Neuronal stem cell (in vitro differentiated cells): ENCODE results near the gene RAB3GAP1.

Source experiments
- DNase-seq: peaks from one replicate; pipeline ENCODE4 v3.0.0-alpha.2; 2013; ENCODE audit warnings: low spot score
- H2AFZ ChIP-seq: one replicate; pipeline ENCODE4 v1.6.1; 2013; ENCODE audit warnings: mild to moderate bottlenecking, low read length, inconsistent platforms
- H2AK5ac ChIP-seq: 2 replicates; pipeline ENCODE4 v1.6.1; 2013; ENCODE audit warnings: low read depth, mild to moderate bottlenecking, inconsistent platforms, low read length, moderate library complexity, mixed read lengths
- H2BK120ac ChIP-seq: 2 replicates; pipeline ENCODE4 v1.6.1; 2013; ENCODE audit warnings: low read depth, mild to moderate bottlenecking, inconsistent platforms, low read length, moderate library complexity, mixed read lengths
- H2BK12ac ChIP-seq: one replicate; pipeline ENCODE4 v1.6.1; 2013; ENCODE audit warnings: low read length, inconsistent platforms
- H2BK15ac ChIP-seq: 2 replicates; pipeline ENCODE4 v1.6.1; 2013; ENCODE audit warnings: mild to moderate bottlenecking, low read length, inconsistent platforms, mixed read lengths
- H2BK5ac ChIP-seq: one replicate; pipeline ENCODE4 v1.6.1; 2013; ENCODE audit warnings: inconsistent platforms, mild to moderate bottlenecking, low read length, moderate library complexity
- H3K14ac ChIP-seq: one replicate; pipeline ENCODE4 v1.6.1; 2013; ENCODE audit warnings: low read length, inconsistent platforms
- H3K18ac ChIP-seq: 2 replicates; pipeline ENCODE4 v1.6.1; 2013; ENCODE audit warnings: low read length, inconsistent platforms
- H3K23ac ChIP-seq: 2 replicates; pipeline ENCODE4 v1.6.1; 2013; ENCODE audit warnings: low read depth, mild to moderate bottlenecking, mixed read lengths, low read length, inconsistent platforms; ENCODE audit not compliant: poor library complexity
- H3K27ac ChIP-seq: replicated peaks from 3 replicates; pipeline ENCODE4 v1.5.1; 2013; ENCODE audit warnings: low read length, inconsistent platforms
- H3K27me3 ChIP-seq, 3 experiments: 2 replicates each; pipeline ENCODE4 v1.6.1; 2013; ENCODE audit warnings: low read length in 3 of 3, mild to moderate bottlenecking in 2 of 3, inconsistent platforms in 1 of 3, low read depth in 1 of 3, mixed read lengths in 1 of 3, moderate library complexity in 1 of 3; ENCODE audit not compliant: control insufficient read depth in 3 of 3, insufficient read depth in 3 of 3
- H3K36me3 ChIP-seq, 2 donors: replicated peaks in 1 of 2; 2 replicates each; pipeline ENCODE4 v1.6.1; 2013; ENCODE audit warnings: low read length in 2 of 2; ENCODE audit not compliant: control insufficient read depth in 2 of 2, insufficient read depth in 2 of 2
- H3K4ac ChIP-seq: 2 replicates; pipeline ENCODE4 v1.6.1; 2013; ENCODE audit warnings: inconsistent platforms, mild to moderate bottlenecking, low read length, moderate library complexity
- H3K4me1 ChIP-seq, 2 donors: 1 replicate in 1 of 2; 2 replicates in 1 of 2; pipeline ENCODE4 v1.6.1; 2013; ENCODE audit warnings: low read length in 2 of 2, low read depth in 1 of 2; ENCODE audit not compliant: control insufficient read depth in 2 of 2, insufficient read depth in 1 of 2
- H3K4me2 ChIP-seq: one replicate; pipeline ENCODE4 v1.6.1; 2013; ENCODE audit warnings: mild to moderate bottlenecking, low read length, inconsistent platforms; ENCODE audit not compliant: insufficient read depth, poor library complexity, severe bottlenecking
- H3K4me3 ChIP-seq, 2 donors: 2 replicates each; pipeline ENCODE4 v1.5.1; 2013; ENCODE audit warnings: low read length in 2 of 2, mild to moderate bottlenecking in 2 of 2, inconsistent platforms in 1 of 2, moderate library complexity in 1 of 2
- H3K79me1 ChIP-seq: one replicate; pipeline ENCODE4 v1.6.1; 2013; ENCODE audit warnings: low read depth, mild to moderate bottlenecking, inconsistent platforms, low read length, moderate library complexity
- H3K9ac ChIP-seq: one replicate; pipeline ENCODE4 v1.6.1; 2013; ENCODE audit warnings: mild to moderate bottlenecking, low read depth, low read length, inconsistent platforms; ENCODE audit not compliant: poor library complexity
- H3K9me3 ChIP-seq, 2 donors: replicated peaks in 1 of 2; 2 replicates each; pipeline versions ENCODE3 to v1.6.1; 2013; ENCODE audit warnings: low read length in 2 of 2, mild to moderate bottlenecking in 2 of 2, inconsistent platforms in 1 of 2, low read depth in 1 of 2, mixed read lengths in 1 of 2, moderate library complexity in 1 of 2; ENCODE audit not compliant: control insufficient read depth in 2 of 2, insufficient read depth in 1 of 2
- H4K8ac ChIP-seq: one replicate; pipeline ENCODE4 v1.6.1; 2013; ENCODE audit warnings: low read depth, mild to moderate bottlenecking, inconsistent platforms, low read length, moderate library complexity
- H4K91ac ChIP-seq: one replicate; pipeline ENCODE4 v1.6.1; 2013; ENCODE audit warnings: low read length, low read depth, mild to moderate bottlenecking, inconsistent platforms; ENCODE audit not compliant: poor library complexity
- WGBS, 2 donors: extraction: QIAGEN DNeasy Blood & Tissue Kit; methylation state at CpG; one replicate each; pipeline ENCODE4 v1.1.7; 2013; ENCODE audit warnings: missing lambda C conversion rate in 2 of 2, mixed read lengths in 1 of 2; ENCODE audit not compliant: insufficient read length in 2 of 2, insufficient replicate concordance in 1 of 2; ENCODE audit errors: extremely low coverage in 2 of 2; 5-methylcytosine and 5-hydroxymethylcytosine counted together

The RAB3GAP1 gene

DNA sequence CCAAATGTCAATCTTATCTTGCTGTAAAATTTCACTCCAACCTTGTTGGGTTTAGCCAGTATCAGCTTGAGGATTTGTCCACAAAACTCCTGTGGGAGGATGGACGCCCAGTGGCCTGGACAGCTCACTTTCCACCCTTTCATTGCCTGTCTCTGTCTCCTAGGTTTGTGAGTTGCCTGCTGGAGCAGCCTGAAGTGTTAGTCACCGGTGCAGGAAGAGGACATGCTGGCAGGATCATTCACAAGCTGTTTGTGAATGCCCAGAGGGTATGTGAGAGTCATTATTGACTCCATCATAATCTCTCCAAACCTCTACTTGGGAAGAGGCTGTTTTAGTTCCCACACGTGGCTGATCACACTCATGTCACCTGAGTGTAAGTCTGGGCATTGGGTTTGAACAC lies 112.3 kb downstream of the RAB3GAP1 start:
- no peak overlapping the region for H3K14ac ChIP-seq
- no peak overlapping the region for H3K23ac ChIP-seq
- H3K4ac ChIP-seq = no peak overlapping the region
- DNase-seq = no peak
- H3K4me3 ChIP-seq = peak overlapping the region in 1 of 2 donors; percentile 50
- H3K18ac ChIP-seq = no peak overlapping the region
- no peaks in the 10 kb centered on the region for H3K4me1 ChIP-seq
- peaks cover 0 to 5% of the 10 kb centered on the region in 2 donors for H3K9me3 ChIP-seq
- no CpG with 5 or more reads among the region's 3 CpGs for WGBS, 2 donors
- no peak overlapping the region for H4K8ac ChIP-seq
- no peak overlapping the region for H3K4me2 ChIP-seq
- no peak overlapping the region for H3K9ac ChIP-seq
- no peak overlapping the region for H3K27ac ChIP-seq
- no peaks in the 10 kb centered on the region for H3K79me1 ChIP-seq
- H2BK120ac ChIP-seq = no peak overlapping the region
- H2AFZ ChIP-seq = no peak overlapping the region
- no peak overlapping the region for H2AK5ac ChIP-seq
- no peak overlapping the region for H4K91ac ChIP-seq
- no peak overlapping the region for H2BK12ac ChIP-seq
- no peaks in the 10 kb centered on the region for H3K27me3 ChIP-seq
- peaks cover 13 to 87% of the 10 kb centered on the region in 2 donors for H3K36me3 ChIP-seq
- no peak overlapping the region for H2BK15ac ChIP-seq
- H2BK5ac ChIP-seq = no peak overlapping the region

DNA sequence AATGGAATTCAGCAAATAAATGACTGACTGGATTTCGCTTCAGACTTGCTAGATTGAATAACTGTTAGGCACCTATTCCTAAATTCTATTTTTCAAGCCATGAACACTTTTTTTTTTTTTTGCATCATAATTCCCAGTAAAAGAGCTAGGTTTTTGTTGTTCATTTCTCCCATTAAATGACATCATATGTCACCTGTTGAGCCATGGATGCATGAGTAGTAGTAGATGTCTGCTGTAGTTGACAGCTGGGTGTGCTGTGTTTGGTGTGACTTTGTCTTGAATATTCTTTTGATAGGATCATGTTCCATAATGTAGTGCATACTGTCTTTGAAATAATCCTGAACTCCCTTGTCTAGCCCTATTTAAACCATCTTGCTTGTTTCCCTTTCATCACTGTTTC lies 115.2 kb downstream of the RAB3GAP1 start:
- Histone ChIP-seq H2BK5ac (no peak overlapping the region), H3K36me3 (peaks cover 13 to 96% of the 10 kb centered on the region in 2 donors), H2BK15ac (no peak overlapping the region), H3K79me1 (no peaks in the 10 kb centered on the region), H2AK5ac (no peak overlapping the region), H2BK12ac (no peak overlapping the region), H2AFZ (no peak overlapping the region), H3K4me2 (no peak overlapping the region), H3K9me3 (peaks cover 0 to 14% of the 10 kb centered on the region in 2 donors), H3K23ac (no peak overlapping the region), H2BK120ac (no peak overlapping the region), H4K91ac (no peak overlapping the region), H3K4me3 (no peak overlapping the region), H3K18ac (no peak overlapping the region), H3K4me1 (peaks cover 0 to 3% of the 10 kb centered on the region in 2 donors), H3K14ac (no peak overlapping the region), H3K27me3 (no peaks in the 10 kb centered on the region), H3K9ac (no peak overlapping the region), H3K27ac (no peak overlapping the region), H3K4ac (no peak overlapping the region), H4K8ac (no peak overlapping the region)
- WGBS, 2 donors = no CpG with 5 or more reads among the region's 1 CpG
- DNase-seq = no peak

DNA sequence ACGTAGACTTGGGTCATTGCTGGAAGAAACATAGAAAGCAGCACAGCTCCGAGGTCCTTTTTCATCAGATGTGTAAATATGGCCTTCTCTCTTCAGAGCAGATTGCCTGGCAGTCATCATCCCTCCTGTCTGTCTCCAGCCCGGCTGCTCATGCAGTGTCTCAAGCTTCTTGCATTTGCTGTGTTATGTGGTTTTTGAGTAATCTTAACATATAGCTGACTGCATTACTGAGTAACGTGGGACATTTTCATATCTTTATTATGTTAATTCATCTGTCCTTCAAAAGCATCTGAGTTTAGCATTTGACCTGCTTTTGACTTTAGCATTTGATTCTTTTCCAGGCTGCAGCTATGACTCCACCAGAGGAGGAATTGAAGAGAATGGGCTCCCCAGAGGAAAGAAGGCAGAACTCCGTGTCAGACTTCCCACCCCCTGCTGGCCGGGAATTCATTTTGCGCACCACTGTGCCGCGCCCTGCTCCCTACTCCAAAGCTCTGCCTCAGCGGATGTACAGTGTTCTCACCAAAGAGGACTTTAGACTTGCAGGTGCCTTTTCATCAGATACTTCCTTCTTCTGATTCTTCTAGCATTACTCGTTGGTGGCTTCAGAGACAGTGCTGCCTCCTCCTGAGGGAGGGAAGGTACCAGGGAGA lies 116.2 kb downstream of the RAB3GAP1 start:
- H2BK15ac ChIP-seq = no peak overlapping the region
- DNase-seq = no peak
- H3K9ac ChIP-seq = no peak overlapping the region
- H3K4ac ChIP-seq = no peak overlapping the region
- no peak overlapping the region for H3K23ac ChIP-seq
- H3K4me2 ChIP-seq = no peak overlapping the region
- no peak overlapping the region for H4K8ac ChIP-seq
- H2AFZ ChIP-seq = no peak overlapping the region
- H3K4me3 ChIP-seq = no peak overlapping the region
- H2AK5ac ChIP-seq = no peak overlapping the region
- no peak overlapping the region for H2BK5ac ChIP-seq
- H2BK12ac ChIP-seq = no peak overlapping the region
- no peak overlapping the region for H3K27ac ChIP-seq
- no peak overlapping the region for H4K91ac ChIP-seq
- H3K4me1 ChIP-seq = peaks cover 0 to 3% of the 10 kb centered on the region in 2 donors
- no peaks in the 10 kb centered on the region for H3K79me1 ChIP-seq
- no peaks in the 10 kb centered on the region for H3K27me3 ChIP-seq
- H3K36me3 ChIP-seq = peaks cover 13 to 92% of the 10 kb centered on the region in 2 donors
- no peak overlapping the region for H2BK120ac ChIP-seq
- no peak overlapping the region for H3K18ac ChIP-seq
- no peak overlapping the region for H3K14ac ChIP-seq
- peaks cover 0 to 14% of the 10 kb centered on the region in 2 donors for H3K9me3 ChIP-seq
- no CpG with 5 or more reads among the region's 11 CpGs for WGBS, 2 donors

DNA sequence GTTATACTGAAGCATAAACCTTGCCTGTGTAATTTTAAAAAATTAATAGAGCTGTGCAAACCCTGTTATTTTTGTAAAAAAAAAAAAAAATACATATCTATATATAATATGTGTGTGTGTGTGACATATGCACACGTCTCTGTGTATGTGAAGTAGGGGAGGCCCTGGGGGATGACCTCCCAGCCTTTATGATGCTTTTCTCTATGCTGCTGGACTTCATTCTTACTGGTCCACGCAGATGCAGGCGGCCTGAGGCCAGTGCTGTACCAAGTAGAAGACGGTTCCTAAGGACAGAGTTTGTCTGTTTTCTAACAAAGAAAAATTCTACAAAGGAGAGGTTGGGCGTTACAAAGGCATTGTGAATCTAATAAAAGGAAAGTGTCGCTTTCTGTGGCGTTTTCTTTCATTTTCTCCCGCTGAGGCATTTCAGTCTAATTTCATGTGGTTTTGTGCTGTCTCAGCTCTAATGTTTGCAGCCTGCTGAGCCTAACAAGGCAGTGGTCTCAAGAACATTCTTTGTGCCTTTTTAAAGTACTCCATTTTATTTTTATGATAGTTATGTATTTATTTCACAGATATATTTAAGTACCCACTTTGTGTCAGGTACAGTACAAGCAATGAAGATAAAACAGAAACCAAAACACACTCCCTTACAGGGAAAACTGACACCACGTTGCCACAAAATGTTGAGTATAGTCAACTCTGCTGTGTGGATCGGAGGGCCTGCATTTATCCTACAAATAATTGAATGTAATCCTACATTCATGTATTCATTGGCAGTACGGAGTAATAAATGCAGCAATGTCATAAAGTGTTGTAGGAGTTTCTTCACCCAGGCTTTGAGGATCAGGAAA lies 118.0 kb downstream of the RAB3GAP1 start:
- H3K18ac ChIP-seq = no peak overlapping the region
- H3K4ac ChIP-seq = no peak overlapping the region
- no peak overlapping the region for H3K4me3 ChIP-seq
- H3K27me3 ChIP-seq = no peaks in the 10 kb centered on the region
- H2BK12ac ChIP-seq = no peak overlapping the region
- peaks cover 10 to 78% of the 10 kb centered on the region in 2 donors for H3K36me3 ChIP-seq
- no peak overlapping the region for H3K4me2 ChIP-seq
- H3K79me1 ChIP-seq = no peaks in the 10 kb centered on the region
- DNase-seq = no peak
- H4K91ac ChIP-seq = no peak overlapping the region
- H2BK120ac ChIP-seq = no peak overlapping the region
- H2BK5ac ChIP-seq = no peak overlapping the region
- H3K23ac ChIP-seq = no peak overlapping the region
- H2BK15ac ChIP-seq = no peak overlapping the region
- no peak overlapping the region for H2AFZ ChIP-seq
- peaks cover 0 to 14% of the 10 kb centered on the region in 2 donors for H3K9me3 ChIP-seq
- H3K4me1 ChIP-seq = peaks cover 0 to 3% of the 10 kb centered on the region in 2 donors
- H2AK5ac ChIP-seq = no peak overlapping the region
- no peak overlapping the region for H4K8ac ChIP-seq
- no peak overlapping the region for H3K27ac ChIP-seq
- H3K14ac ChIP-seq = no peak overlapping the region
- H3K9ac ChIP-seq = no peak overlapping the region
- no CpG with 5 or more reads among the region's 11 CpGs for WGBS, 2 donors
